WTC11 (cell line): Measurements from ENCODE around the gene GPX1. TPM values are rescaled to one million over a fixed set of nuclear protein-coding genes. Genes with fewer than 3 reads are reported as not detected.

Experiments
- ATAC-seq: fragments of 200-7000 bp; cut with Tn5 transposase; 2 replicates; pipeline ENCODE4 v1.10.0; 2021; ENCODE audit warnings: mild to moderate bottlenecking, moderate library complexity
- CTCF ChIA-PET: fragments of 300-600 bp; sonication (Branson Sonifier 250); formaldehyde crosslinking; loops from one replicate; lab custom pipeline; 2021; ENCODE audit warnings: antibody characterized with exemption; lab: Charles Lee
- POLR2A ChIA-PET: fragments of 350-600 bp; sonication (Branson Sonifier 250); formaldehyde crosslinking; loops from one replicate; lab custom pipeline; 2021; ENCODE audit warnings: antibody characterized with exemption; lab: Charles Lee
- DNase-seq: peaks from one replicate; pipeline ENCODE4 v3.0.0; 2021; ENCODE audit warnings: low spot score
- H3K27ac Mint-ChIP-seq: 2 replicates; pipeline ENCODE4 v1.8.0; 2021; ENCODE audit warnings: mixed read lengths
- H3K27me3 Mint-ChIP-seq: 2 replicates; pipeline ENCODE4 v1.8.0; 2021; ENCODE audit warnings: low read depth, mild to moderate bottlenecking, moderate library complexity, mixed read lengths
- H3K36me3 Mint-ChIP-seq: 2 replicates; pipeline ENCODE4 v1.8.0; 2021; ENCODE audit warnings: mixed read lengths
- H3K4me1 Mint-ChIP-seq: 2 replicates; pipeline ENCODE4 v1.8.0; 2022; ENCODE audit warnings: mixed read lengths
- H3K4me3 Mint-ChIP-seq: 2 replicates; pipeline ENCODE4 v1.8.0; 2021; ENCODE audit warnings: mild to moderate bottlenecking, moderate library complexity, mixed read lengths
- H3K9me3 Mint-ChIP-seq: 2 replicates; pipeline ENCODE4 v1.8.0; 2021; ENCODE audit warnings: mixed read lengths
- AR ChIP-seq: fragments of 250-450 bp; sonication (Bioruptor Pico); IDR thresholded peaks from 2 replicates; pipeline ENCODE4 v1.9.0; 2021; ENCODE audit warnings: mild to moderate bottlenecking
- ATF1 ChIP-seq: sonication (generic); formaldehyde crosslinking; IDR thresholded peaks from 2 replicates; pipeline ENCODE4 v1.8.1; 2023; ENCODE audit warnings: mild to moderate bottlenecking, moderate library complexity, missing genetic modification reagents
- E2F4 ChIP-seq: sonication (generic); formaldehyde crosslinking; IDR thresholded peaks from 2 replicates; pipeline ENCODE4 v1.8.1; 2022; ENCODE audit warnings: low read depth, mild to moderate bottlenecking, moderate library complexity, missing genetic modification reagents, borderline replicate concordance
- EMX1 ChIP-seq: fragments of 250-450 bp; sonication (Bioruptor Pico); IDR thresholded peaks from 2 replicates; pipeline ENCODE4 v1.8.0; 2021; ENCODE audit warnings: mild to moderate bottlenecking
- GTF2I ChIP-seq: fragments of 250-450 bp; sonication (Bioruptor Pico); conservative IDR thresholded peaks from 2 replicates; pipeline ENCODE4 v1.4.0; 2021; ENCODE audit warnings: mild to moderate bottlenecking
- IRF2 ChIP-seq: sonication (generic); formaldehyde crosslinking; IDR thresholded peaks from 2 replicates; pipeline ENCODE4 v1.8.0; 2022; ENCODE audit warnings: low read depth, missing genetic modification reagents, borderline replicate concordance
- MAX ChIP-seq: sonication (generic); formaldehyde crosslinking; IDR thresholded peaks from 2 replicates; pipeline ENCODE4 v1.8.0; 2022; ENCODE audit warnings: mild to moderate bottlenecking, missing genetic modification reagents
- NFE2L1 ChIP-seq: sonication (generic); formaldehyde crosslinking; IDR thresholded peaks from 2 replicates; pipeline ENCODE4 v1.8.1; 2023; ENCODE audit warnings: missing genetic modification reagents
- TP53 ChIP-seq: sonication (generic); formaldehyde crosslinking; IDR thresholded peaks from 2 replicates; pipeline ENCODE4 v1.8.1; 2023; ENCODE audit warnings: mild to moderate bottlenecking, missing genetic modification reagents
- USF2 ChIP-seq: sonication (generic); formaldehyde crosslinking; IDR thresholded peaks from 2 replicates; pipeline ENCODE4 v1.8.1; 2023; ENCODE audit warnings: mild to moderate bottlenecking, missing genetic modification reagents, moderate library complexity
- ZBTB43 ChIP-seq: sonication (generic); formaldehyde crosslinking; IDR thresholded peaks from 2 replicates; pipeline ENCODE4 v1.8.1; 2023; ENCODE audit warnings: mild to moderate bottlenecking, missing genetic modification reagents
- ZNF317 ChIP-seq: sonication (generic); formaldehyde crosslinking; IDR thresholded peaks from 2 replicates; pipeline ENCODE4 v1.8.1; 2023; ENCODE audit warnings: low read depth, mild to moderate bottlenecking, moderate library complexity, missing genetic modification reagents, borderline replicate concordance
- ZNF416 ChIP-seq: fragments of 250-450 bp; sonication (Bioruptor Pico); IDR thresholded peaks from 2 replicates; pipeline ENCODE4 v1.9.0; 2021; ENCODE audit warnings: mild to moderate bottlenecking, inconsistent platforms
- ZNF423 ChIP-seq: fragments of 250-450 bp; sonication (Bioruptor Pico); IDR thresholded peaks from 2 replicates; pipeline ENCODE4 v2.1.2; 2022; ENCODE audit warnings: mild to moderate bottlenecking, moderate library complexity
- ZNF425 ChIP-seq: fragments of 250-450 bp; sonication (Bioruptor Pico); conservative IDR thresholded peaks from 2 replicates; pipeline ENCODE4 v1.9.0; 2021; ENCODE audit warnings: mild to moderate bottlenecking
- ZNF512 ChIP-seq: sonication (generic); formaldehyde crosslinking; IDR thresholded peaks from 2 replicates; pipeline ENCODE4 v1.8.1; 2022; ENCODE audit warnings: missing genetic modification reagents, borderline replicate concordance
- ZSCAN18 ChIP-seq: fragments of 250-450 bp; sonication (Bioruptor Pico); IDR thresholded peaks from 2 replicates; pipeline ENCODE4 v2.1.2; 2022; ENCODE audit warnings: mild to moderate bottlenecking, moderate library complexity
- total RNA-seq: library from RNA; stranded (reverse); gene quantifications from 3 replicates; pipeline ENCODE4 v1.2.3, GENCODE V29; 2021

GPX1 gene
- total RNA-seq, 1 experiment from 2014 or later: 323 TPM

GRCh38 chr3:49371946-49372345 is 13.8 kb upstream of the GPX1 start:
- POLR2A ChIA-PET: interaction anchor here (0.5 kb wide), 1 partner anchor 11 kb away, joined by 3 read pairs; no protein-coding TSS in a partner anchor
- no peaks in the 10 kb centered on the region for H3K27me3 Mint-ChIP-seq
- H3K9me3 Mint-ChIP-seq: no peaks in the 10 kb centered on the region
- no peak for DNase-seq
- H3K4me1 Mint-ChIP-seq: no peaks in the 10 kb centered on the region; the same call in 1 of the 2 replicates
- H3K36me3 Mint-ChIP-seq: peaks cover 56% of the 10 kb centered on the region
- ATAC-seq: no peak
- TF ChIP-seq ATF1 (CRISPR knock-in tag) (no peak), ZNF512 (CRISPR knock-in tag) (no peak), MAX (no peak), GTF2I (no peak), NFE2L1 (CRISPR knock-in tag) (no peak), ZNF423 (CRISPR knock-in tag) (no peak)
- CTCF ChIA-PET: interaction anchor here (0.6 kb wide), 1 partner anchor 63 kb away, joined by 3 read pairs; no protein-coding TSS in a partner anchor
- H3K4me3 Mint-ChIP-seq: no peak overlapping the region
- H3K27ac Mint-ChIP-seq: no peak overlapping the region

GRCh38 chr3:49370585-49371290 is 12.6 kb upstream of the GPX1 start:
- ChIA-PET CTCF (interaction anchor here (0.6 to 1.1 kb wide), 2 partner anchors 12 to 202 kb away, joined by 3 read pairs; no protein-coding TSS in a partner anchor), POLR2A (no interaction called here)
- no peak for TF ChIP-seq AR (CRISPR knock-in tag)
- TF ChIP-seq IRF2 (CRISPR knock-in tag): no peak
- no peak for TF ChIP-seq TP53
- no peak for TF ChIP-seq ZBTB43 (CRISPR knock-in tag)
- no peak for TF ChIP-seq ZSCAN18 (CRISPR knock-in tag)
- TF ChIP-seq ZNF423 (CRISPR knock-in tag): no peak
- TF ChIP-seq ZNF317 (CRISPR knock-in tag): no peak
- no peaks in the 10 kb centered on the region for H3K27me3 Mint-ChIP-seq
- H3K4me3 Mint-ChIP-seq: no peak overlapping the region
- H3K27ac Mint-ChIP-seq: peak overlapping the region; percentile 61; the same call in 1 of the 2 replicates
- H3K36me3 Mint-ChIP-seq: peaks cover 64% of the 10 kb centered on the region
- DNase-seq: no peak
- H3K9me3 Mint-ChIP-seq: no peaks in the 10 kb centered on the region
- no peaks in the 10 kb centered on the region for H3K4me1 Mint-ChIP-seq
- ATAC-seq: no peak

GRCh38 chr3:49362561-49362960 is 4.4 kb upstream of the GPX1 start:
- H3K4me3 Mint-ChIP-seq: no peak overlapping the region
- H3K4me1 Mint-ChIP-seq: peaks cover 16% of the 10 kb centered on the region
- no peaks in the 10 kb centered on the region for H3K9me3 Mint-ChIP-seq
- POLR2A ChIA-PET: interaction anchor here (0.6 kb wide), 1 partner anchor 607 kb away, joined by 6 read pairs; no protein-coding TSS in a partner anchor
- CTCF ChIA-PET: interaction anchor here (1.4 kb wide), 1 partner anchor 22 kb away, joined by 3 read pairs; the partner anchor contains the start of gene USP4
- H3K36me3 Mint-ChIP-seq: peaks cover 59% of the 10 kb centered on the region
- DNase-seq: no peak
- ATAC-seq: no peak
- H3K27ac Mint-ChIP-seq: peak overlapping the region; percentile 27; the same call in 1 of the 2 replicates
- no peaks in the 10 kb centered on the region; the same call in 1 of the 2 replicates for H3K27me3 Mint-ChIP-seq
- no peak for TF ChIP-seq USF2 (CRISPR knock-in tag)
- no peak for TF ChIP-seq ZNF416 (CRISPR knock-in tag)
- TF ChIP-seq EMX1 (CRISPR knock-in tag): no peak
- TF ChIP-seq ZNF425 (CRISPR knock-in tag): no peak
- TF ChIP-seq E2F4 (CRISPR knock-in tag): no peak
